Islet precursor cell (in vitro differentiated cells): Measurements from ENCODE around the gene KRTAP4-4.
"Not testable (repeated sequence)": the region's sequence is repeated elsewhere in the genome, so short reads cannot be mapped to it uniquely, and the experiment has no call there.

ENCODE experiments used
- DNase-seq: peaks from one replicate; pipeline ENCODE4 v3.0.0-alpha.2; 2018

Gene KRTAP4-4

GRCh38 chr17:41147531-41148204 is 12.9 kb downstream of the KRTAP4-4 start:
- no peak for DNase-seq

DNA sequence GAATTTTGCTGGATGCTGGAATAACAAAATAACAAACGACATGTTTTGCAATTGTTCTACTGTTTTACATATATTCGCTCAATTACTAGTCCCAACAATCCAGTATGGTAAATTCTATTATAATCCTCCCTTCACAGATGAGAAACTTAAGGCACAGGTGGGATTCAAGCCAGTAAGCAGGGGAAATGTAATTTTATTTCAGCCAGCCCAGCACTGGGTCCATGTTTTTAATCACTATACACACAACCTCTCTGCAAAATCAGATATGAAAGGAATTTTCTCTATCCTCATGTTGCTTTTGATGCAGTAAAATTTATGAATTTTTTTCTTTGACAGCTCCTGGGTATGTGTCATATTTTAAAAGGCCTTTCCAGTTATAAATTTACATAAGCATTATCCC is 15.3 kb downstream of the KRTAP4-4 start:
- no peak for DNase-seq

GRCh38 chr17:41144846-41145245 is 15.7 kb downstream of the KRTAP4-4 start:
- no peak for DNase-seq

DNA sequence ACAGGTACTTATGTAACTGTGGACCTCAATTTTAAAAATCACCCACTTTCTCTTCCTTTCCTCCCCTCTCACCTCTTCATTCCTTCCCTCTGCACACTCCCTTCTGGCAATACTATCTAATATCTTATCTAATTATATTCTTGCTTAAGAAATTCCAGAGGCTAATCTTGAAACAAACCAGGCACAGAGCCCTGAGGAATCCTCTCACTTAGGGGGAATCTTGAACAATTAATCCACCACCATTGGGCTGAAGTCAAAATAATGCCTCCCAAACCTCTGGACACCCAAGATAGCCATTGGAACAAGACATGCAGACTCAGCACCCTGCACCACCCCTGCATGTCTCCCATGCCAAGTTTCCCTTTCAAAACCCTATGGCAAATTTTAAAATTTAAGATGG is 19.2 kb downstream of the KRTAP4-4 start:
- no peak for DNase-seq

DNA sequence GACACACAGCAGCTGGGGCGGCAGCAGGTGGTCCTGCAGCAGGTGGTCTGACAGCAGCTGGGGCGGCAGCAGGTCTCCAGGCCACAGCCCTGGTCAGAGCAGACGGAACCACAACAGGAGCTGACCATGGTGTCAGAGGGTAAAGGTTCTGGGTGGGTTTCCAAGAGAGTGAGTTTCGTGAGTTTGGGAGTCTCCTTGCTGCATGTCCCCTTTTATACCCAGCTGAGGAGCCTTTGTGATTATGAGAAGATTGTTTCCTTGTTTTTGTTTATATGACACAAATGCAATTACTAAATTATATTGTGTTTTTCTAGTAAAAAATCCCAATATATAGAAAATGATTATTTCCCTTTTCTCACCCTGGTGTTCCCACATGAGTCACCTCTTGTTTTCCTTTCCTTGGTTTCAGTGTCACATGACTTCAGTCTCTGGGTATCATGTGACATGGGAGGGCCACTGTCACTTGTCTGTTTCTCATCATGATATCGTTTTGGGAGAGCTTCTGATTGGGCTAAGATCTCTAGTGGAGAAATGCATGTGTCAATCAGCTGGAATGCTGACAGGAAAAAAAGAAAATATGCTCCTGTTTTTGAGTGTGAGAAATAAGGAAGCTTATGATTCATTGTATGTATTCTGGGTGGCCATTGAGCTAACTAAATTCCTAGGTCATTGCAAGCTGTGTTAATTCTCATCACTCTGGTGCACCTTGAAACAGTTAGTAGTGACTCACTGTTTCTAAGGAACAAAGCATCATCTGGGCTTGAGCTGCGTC is 20.0 kb downstream of the KRTAP4-4 start, which contains the start of gene KRTAP4-6:
Gene KRTAP4-6 (minus strand): TSS at position 185 of the 772 bp plus-strand sequence. CDS start 57 bp downstream, at position 128.
- no peak for DNase-seq

DNA sequence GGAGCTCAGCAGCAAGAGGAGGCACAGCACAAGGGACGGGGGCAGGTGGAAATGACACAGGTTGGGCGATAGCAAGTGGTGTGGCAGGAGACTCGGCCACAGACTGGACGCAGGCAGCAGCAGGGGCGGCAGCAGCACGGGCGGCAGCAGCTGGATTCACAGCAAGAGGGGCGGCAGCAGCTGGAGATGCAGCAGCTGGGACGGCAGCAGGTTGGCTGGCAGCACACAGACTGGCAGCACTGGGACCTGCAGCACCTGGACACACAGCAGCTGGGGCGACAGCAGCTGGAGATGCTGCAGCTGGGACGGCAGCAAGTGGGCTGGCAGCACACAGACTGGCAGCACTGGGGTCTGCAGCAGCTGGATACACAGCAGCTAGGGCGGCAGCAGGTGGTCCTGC is 20.7 kb downstream of the KRTAP4-4 start:
- DNase-seq, result not testable (repeated sequence)

- no peak for DNase-seq
These were observed 26.4 kb downstream of the KRTAP4-4 start for GRCh38 chr17:41133880-41134735.

GRCh38 chr17:41131979-41132378 is 28.6 kb downstream of the KRTAP4-4 start:
- no peak for DNase-seq

DNA sequence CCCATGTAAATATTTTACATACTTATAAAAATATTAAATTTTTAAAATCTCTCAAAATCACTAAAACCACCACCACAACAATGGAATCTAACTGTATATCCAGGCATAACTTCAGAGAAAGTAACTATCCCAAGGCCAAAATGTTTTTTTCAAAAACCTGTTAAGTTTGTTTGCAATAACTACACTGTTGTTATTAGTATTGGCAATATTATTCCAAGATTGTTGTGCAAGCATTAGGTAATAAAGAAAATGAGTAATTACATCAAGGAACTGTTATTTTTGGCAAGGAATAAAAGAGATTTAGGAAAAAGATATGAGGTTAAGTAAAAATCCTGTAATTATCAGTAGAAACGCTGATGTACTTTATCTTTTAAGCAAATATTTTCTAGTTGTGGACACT is 33.2 kb downstream of the KRTAP4-4 start:
- no peak for DNase-seq

- DNase-seq, result no peak
These were observed 34.1 kb downstream of the KRTAP4-4 start for GRCh38 chr17:41126412-41126811.

DNA sequence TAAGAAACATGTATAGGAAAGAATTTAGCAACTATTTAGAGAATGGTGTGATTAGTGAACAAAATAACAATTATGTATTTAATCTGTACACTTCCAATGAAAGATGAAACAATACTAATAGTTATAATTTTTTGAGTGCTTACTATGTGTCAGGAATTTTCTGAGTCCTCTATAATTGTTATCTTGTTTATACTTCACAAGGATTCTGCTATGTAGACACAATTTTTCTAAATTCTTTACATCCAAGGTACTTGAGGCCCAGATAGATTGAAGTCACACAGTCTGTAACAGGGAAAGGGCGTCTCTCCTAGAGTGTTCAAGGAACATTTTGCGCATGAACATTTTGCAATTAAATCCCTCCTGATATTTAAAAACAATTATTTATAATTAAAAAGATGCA is 35.5 kb downstream of the KRTAP4-4 start:
- no peak for DNase-seq

- not testable (repeated sequence) for DNase-seq
These were observed 36.6 kb downstream of the KRTAP4-4 start, which contains the start of gene KRTAP4-12 for GRCh38 chr17:41123991-41124371. KRTAP4-12 (minus strand) TSS chr17:41124182; CDS start chr17:41124122, 60 bp downstream.

DNA sequence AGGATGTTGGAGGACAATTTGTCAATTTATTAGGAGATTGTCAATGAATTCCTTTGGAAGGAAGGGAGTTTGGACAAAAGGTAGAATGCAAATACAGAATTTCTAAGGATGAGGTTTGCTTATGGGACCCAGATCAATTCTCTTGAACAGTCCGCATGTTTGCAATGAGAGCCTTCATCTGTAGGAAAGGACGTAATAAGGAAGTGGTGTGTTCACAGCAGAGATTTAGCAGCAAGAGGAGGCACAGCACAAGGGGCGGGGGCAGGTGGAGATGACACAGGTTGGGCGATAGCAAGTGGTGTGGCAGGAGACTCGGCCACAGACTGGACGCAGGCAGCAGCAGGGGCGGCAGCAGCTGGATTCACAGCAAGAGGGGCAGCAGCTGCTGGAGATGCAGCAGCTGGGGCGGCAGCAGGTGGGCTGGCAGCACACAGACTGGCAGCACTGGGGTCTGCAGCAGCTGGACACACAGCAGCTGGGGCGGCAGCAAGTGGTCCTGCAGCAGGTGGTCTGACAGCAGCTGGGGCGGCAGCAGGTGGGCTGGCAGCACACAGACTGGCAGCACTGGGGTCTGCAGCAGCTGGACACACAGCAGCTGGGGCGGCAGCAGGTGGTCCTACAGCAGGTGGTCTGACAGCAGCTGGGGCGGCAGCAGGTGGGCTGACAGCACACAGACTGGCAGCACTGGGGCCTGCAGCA is 37.1 kb downstream of the KRTAP4-4 start:
- DNase-seq, result not testable (repeated sequence)

GRCh38 chr17:41121742-41122141 is 38.8 kb downstream of the KRTAP4-4 start:
- no peak for DNase-seq

GRCh38 chr17:41119696-41120690 is 40.6 kb downstream of the KRTAP4-4 start:
- not testable (repeated sequence) for DNase-seq

GRCh38 chr17:41118721-41119120 is 41.8 kb downstream of the KRTAP4-4 start:
- DNase-seq, result no peak

DNA sequence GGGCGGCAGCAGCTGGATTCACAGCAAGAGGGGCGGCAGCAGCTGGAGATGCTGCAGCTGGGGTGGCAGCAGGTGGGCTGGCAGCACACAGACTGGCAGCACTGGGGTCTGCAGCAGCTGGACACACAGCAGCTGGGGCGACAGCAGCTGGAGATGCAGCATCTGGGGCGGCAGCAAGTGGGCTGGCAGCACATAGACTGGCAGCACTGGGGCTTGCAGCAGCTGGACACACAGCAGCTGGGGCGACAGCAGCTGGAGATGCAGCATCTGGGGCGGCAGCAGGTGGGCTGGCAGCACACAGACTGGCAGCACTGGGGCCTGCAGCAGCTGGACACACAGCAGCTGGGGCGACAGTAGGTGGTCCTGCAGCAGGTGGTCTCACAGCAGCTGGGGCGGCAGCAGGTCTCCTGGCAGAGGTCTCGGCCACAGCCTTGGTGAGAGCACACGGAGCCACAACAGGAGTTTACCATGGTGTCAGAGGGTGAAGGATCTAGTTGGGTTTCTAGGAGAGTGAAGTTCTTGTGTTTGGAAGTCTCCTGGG is 42.6 kb downstream of the KRTAP4-4 start, which contains the start of gene KRTAP4-11:
Gene KRTAP4-11 (minus strand): TSS at position 528 of the 541 bp plus-strand sequence. CDS start 58 bp downstream, at position 470.
- not testable (repeated sequence) for DNase-seq

DNA sequence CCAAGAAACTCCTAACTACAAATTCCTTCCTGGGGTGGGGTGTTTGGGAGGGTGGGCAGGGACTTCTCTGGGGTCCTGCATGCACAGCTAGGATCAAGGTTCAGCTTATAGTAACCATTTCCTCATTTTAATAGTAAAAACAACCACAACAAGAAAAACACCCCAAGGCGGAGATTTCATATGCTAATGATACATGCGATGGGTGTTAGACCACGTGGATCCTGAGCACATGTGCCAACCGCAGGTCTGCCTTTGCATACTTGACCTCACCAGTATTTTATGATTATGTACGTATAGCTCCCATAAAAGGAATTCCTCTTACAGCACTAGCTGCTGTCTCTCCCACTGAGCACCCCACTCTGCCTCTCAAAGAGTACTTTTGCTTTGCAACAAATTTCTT is 44.3 kb downstream of the KRTAP4-4 start:
- DNase-seq, result no peak

DNA sequence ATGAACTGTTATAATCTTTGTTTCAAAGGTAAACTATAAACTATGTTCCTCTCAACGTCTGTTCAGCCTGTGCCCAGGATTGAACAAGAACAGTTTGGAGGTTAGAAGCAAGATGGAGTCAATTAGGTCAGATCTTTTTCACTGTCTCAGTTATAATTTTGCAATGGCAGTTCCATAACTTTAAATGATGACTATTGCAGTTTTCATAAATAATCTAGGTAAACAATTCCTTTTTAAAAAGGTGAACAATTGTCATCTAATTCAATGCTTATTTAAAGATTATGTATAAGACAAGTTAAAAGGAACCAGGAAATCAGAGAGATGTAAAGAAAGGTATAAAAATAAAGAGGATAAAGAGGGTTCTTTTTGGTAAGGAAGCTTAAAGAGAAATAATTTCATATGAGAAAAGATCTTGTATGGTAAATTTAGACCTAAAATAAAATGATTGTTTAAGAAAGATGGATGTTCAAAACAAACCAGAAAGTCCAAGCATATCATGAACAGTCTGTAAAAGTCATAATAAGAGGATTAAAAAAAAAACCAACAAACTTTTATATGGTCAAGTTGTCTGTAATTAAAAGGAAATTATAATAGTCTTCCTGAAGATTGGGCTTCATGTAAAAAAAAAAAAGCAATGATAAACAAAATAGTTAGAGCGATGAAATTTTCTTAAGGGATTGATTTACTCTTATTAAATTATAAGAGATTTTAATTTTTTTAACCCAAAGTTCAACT is 49.2 kb downstream of the KRTAP4-4 start:
- DNase-seq, result no peak
